IMR-90 (cell line): ENCODE data around the gene MCTP1. TPM values are rescaled to one million over a fixed set of nuclear protein-coding genes. Genes with fewer than 3 reads are reported as not detected.

ENCODE experiments used
- ATAC-seq: fragments of 200-7000 bp; cut with Tn5 transposase; 2 replicates; pipeline ENCODE4 v1.9.1; 2020; ENCODE audit warnings: low read depth, mild to moderate bottlenecking, moderate library complexity
- BruUV-seq: library from RNA; stranded (reverse); fragments of 400-500 nt; replicated peaks from 2 replicates; lab custom pipeline; 2021; lab: Mats Ljungman, UMichigan
- CTCF ChIA-PET: fragments of 300-600 bp; formaldehyde crosslinking; extraction: SDS; loops from one replicate; lab custom pipeline; 2021; ENCODE audit warnings: antibody characterized with exemption; lab: Yijun Ruan, JAX
- POLR2A ChIA-PET: fragments of 300-600 bp; sonication (Branson Sonifier 250); formaldehyde crosslinking; loops from one replicate; lab custom pipeline; 2022; ENCODE audit warnings: antibody characterized with exemption; ENCODE audit not compliant: unreplicated experiment; lab: Charles Lee
- DNase-seq: peaks from one replicate; pipeline ENCODE4 v3.0.0; 2013
- H2AFZ ChIP-seq: replicated peaks from 2 replicates; pipeline ENCODE3; 2013; ENCODE audit warnings: low read length, mild to moderate bottlenecking; ENCODE audit not compliant: poor library complexity
- H2AK5ac ChIP-seq: 2 replicates; pipeline ENCODE4 v1.6.1; 2013; ENCODE audit warnings: low read depth, low read length, inconsistent platforms
- H2AK9ac ChIP-seq: replicated peaks from 2 replicates; pipeline ENCODE3; 2013; ENCODE audit warnings: mild to moderate bottlenecking, low read depth, low read length, moderate library complexity; ENCODE audit not compliant: poor library complexity
- H2BK120ac ChIP-seq: 2 replicates; pipeline ENCODE4 v1.6.1; 2013; ENCODE audit warnings: low read depth, low read length, inconsistent platforms
- H2BK15ac ChIP-seq: 3 replicates; pipeline ENCODE4 v1.6.1; 2013; ENCODE audit warnings: low read depth, low read length, inconsistent platforms
- H2BK20ac ChIP-seq: 2 replicates; pipeline ENCODE4 v1.6.1; 2013; ENCODE audit warnings: low read depth, mild to moderate bottlenecking, inconsistent platforms, low read length, moderate library complexity
- H2BK5ac ChIP-seq: 2 replicates; pipeline ENCODE4 v1.6.1; 2013; ENCODE audit warnings: mild to moderate bottlenecking, low read depth, low read length, inconsistent platforms; ENCODE audit not compliant: poor library complexity, severe bottlenecking
- H3K14ac ChIP-seq: replicated peaks from 2 replicates; pipeline ENCODE4 v1.6.1; 2013; ENCODE audit warnings: low read depth, low read length, inconsistent platforms
- H3K18ac ChIP-seq: 2 replicates; pipeline ENCODE4 v1.6.1; 2013; ENCODE audit warnings: low read depth, low read length, control low read depth
- H3K23ac ChIP-seq: 2 replicates; pipeline ENCODE4 v1.6.1; 2013; ENCODE audit warnings: low read depth, low read length, inconsistent platforms
- H3K27ac ChIP-seq: 2 replicates; pipeline ENCODE4 v1.5.1; 2013; ENCODE audit warnings: mild to moderate bottlenecking, control low read depth, low read length; ENCODE audit not compliant: insufficient read depth
- H3K27me3 ChIP-seq: 2 replicates; pipeline ENCODE4 v1.6.1; 2013; ENCODE audit warnings: low read length; ENCODE audit not compliant: control insufficient read depth, insufficient read depth
- H3K36me3 ChIP-seq: 2 replicates; pipeline ENCODE4 v1.6.1; 2013; ENCODE audit warnings: low read length, mixed read lengths; ENCODE audit not compliant: control insufficient read depth, insufficient read depth
- H3K4ac ChIP-seq: 2 replicates; pipeline ENCODE4 v1.6.1; 2013; ENCODE audit warnings: low read depth, low read length, inconsistent platforms
- H3K4me1 ChIP-seq: 2 replicates; pipeline ENCODE4 v1.6.1; 2013; ENCODE audit warnings: low read length, mixed read lengths; ENCODE audit not compliant: control insufficient read depth, insufficient read depth
- H3K4me2 ChIP-seq: 2 replicates; pipeline ENCODE4 v1.6.1; 2013; ENCODE audit warnings: low read depth, mild to moderate bottlenecking, control low read depth, low read length, moderate library complexity
- H3K4me3 ChIP-seq: 2 replicates; pipeline ENCODE4 v1.5.1; 2013; ENCODE audit warnings: low read depth, mild to moderate bottlenecking, control low read depth, low read length, moderate library complexity; ENCODE audit not compliant: insufficient read depth
- H3K56ac ChIP-seq: 2 replicates; pipeline ENCODE4 v1.6.1; 2013; ENCODE audit warnings: low read length, inconsistent platforms; ENCODE audit not compliant: insufficient read depth; ENCODE audit errors: extremely low read depth
- H3K79me1 ChIP-seq, 2 experiments: 2 replicates each; pipeline ENCODE4 v1.6.1; 2013; ENCODE audit warnings: low read length in 2 of 2, inconsistent platforms in 1 of 2, low read depth in 1 of 2
- H3K9ac ChIP-seq: 2 replicates; pipeline ENCODE4 v1.6.1; 2013; ENCODE audit warnings: low read depth, low read length, control low read depth
- H3K9me1 ChIP-seq: 2 replicates; pipeline ENCODE4 v1.6.1; 2013; ENCODE audit warnings: low read length, inconsistent platforms; ENCODE audit not compliant: insufficient read depth
- H3K9me3 ChIP-seq: 2 replicates; pipeline ENCODE4 v1.6.1; 2013; ENCODE audit warnings: low read length; ENCODE audit not compliant: control insufficient read depth, insufficient read depth
- H4K20me1 ChIP-seq: 2 replicates; pipeline ENCODE4 v1.6.1; 2013; ENCODE audit warnings: low read length, inconsistent platforms; ENCODE audit not compliant: insufficient read depth
- H4K5ac ChIP-seq: 2 replicates; pipeline ENCODE4 v1.6.1; 2013; ENCODE audit warnings: mild to moderate bottlenecking, low read depth, low read length, control low read depth
- H4K8ac ChIP-seq, 2 experiments: 2 replicates each; pipeline ENCODE4 v1.6.1; 2013; ENCODE audit warnings: low read depth in 2 of 2, low read length in 2 of 2, control low read depth in 1 of 2, inconsistent platforms in 1 of 2
- H4K91ac ChIP-seq: 2 replicates; pipeline ENCODE4 v1.6.1; 2013; ENCODE audit warnings: low read depth, low read length, inconsistent platforms; ENCODE audit not compliant: insufficient read depth
- BHLHE40 ChIP-seq: fragments of 150-350 bp; IDR thresholded peaks from 2 replicates; pipeline ENCODE4 v1.6.1; 2016; ENCODE audit warnings: mild to moderate bottlenecking, low read depth, low read length
- CEBPB ChIP-seq: IDR thresholded peaks from 2 replicates; pipeline ENCODE4 v1.6.1; 2012; ENCODE audit warnings: low read depth, low read length, improper control_type of control experiment
- FOS ChIP-seq: fragments of 150-350 bp; IDR thresholded peaks from 2 replicates; pipeline ENCODE4 v1.6.1; 2016; ENCODE audit warnings: low read depth, low read length
- NFE2L2 ChIP-seq: fragments of 150-350 bp; IDR thresholded peaks from 2 replicates; pipeline ENCODE4 v1.6.1; 2016; ENCODE audit warnings: low read depth, mild to moderate bottlenecking, low read length
- POLR2A ChIP-seq: IDR thresholded peaks from 2 replicates; pipeline ENCODE4 v1.6.1; 2012; ENCODE audit warnings: mild to moderate bottlenecking, low read depth, low read length
- RAD21 ChIP-seq: IDR thresholded peaks from 2 replicates; pipeline ENCODE4 v1.6.1; 2012; ENCODE audit warnings: low read length, improper control_type of control experiment
- RCOR1 ChIP-seq: IDR thresholded peaks from 2 replicates; pipeline ENCODE4 v1.6.1; 2012; ENCODE audit warnings: mild to moderate bottlenecking, low read length, improper control_type of control experiment; ENCODE audit not compliant: insufficient replicate concordance
- RFX5 ChIP-seq: IDR thresholded peaks from 2 replicates; pipeline ENCODE4 v1.8.0; 2012; ENCODE audit warnings: low read depth, mild to moderate bottlenecking, low read length, moderate library complexity
- WGBS, 2 experiments: methylation state at CpG; one replicate each; pipeline versions ENCODE4 v1.1.5 to v1.1.7; 2013; ENCODE audit warnings: missing lambda C conversion rate in 2 of 2; ENCODE audit not compliant: insufficient read length in 1 of 2; ENCODE audit errors: extremely low coverage in 2 of 2; 5-methylcytosine and 5-hydroxymethylcytosine counted together
- dilution Hi-C: fragments of 300-500 bp; cut with HindIII; formaldehyde crosslinking; loops from one replicate; pipeline ENCODE4 v1.14.3; 2018; ENCODE audit warnings: low sequenced_read_pairs; ENCODE audit not compliant: unreplicated experiment
- in situ Hi-C: fragments of 300-500 bp; cut with MboI; formaldehyde crosslinking; loops from 3 replicates; pipeline ENCODE4 v1.14.3; 2019; ENCODE audit warnings: low sequenced_read_pairs, inconsistent platforms, mixed read lengths
- intact Hi-C: fragments of 100-400 bp; cut with micrococcal nuclease; formaldehyde crosslinking; loops from 2 replicates; pipeline ENCODE4 v1.10.0; 2022
- polyA plus RNA-seq, 3 experiments: library from polyadenylated mRNA; depleted of rRNA; stranded (reverse); fragments of >200 nt; gene quantifications; 2 replicates each; pipeline ENCODE4 v1.2.3, GENCODE V29; 2012; ENCODE audit warnings: low replicate concordance in 1 of 3
- total RNA-seq: library from RNA; depleted of rRNA; stranded (reverse); fragments of >200 nt; gene quantifications from 2 replicates; pipeline ENCODE4 v1.2.3, GENCODE V29; 2012

MCTP1 gene
- total and polyA plus RNA-seq, 2 of the 4 experiments (the other 2 are of a cell fraction), result 0.21 TPM; not detected in 1

DNA sequence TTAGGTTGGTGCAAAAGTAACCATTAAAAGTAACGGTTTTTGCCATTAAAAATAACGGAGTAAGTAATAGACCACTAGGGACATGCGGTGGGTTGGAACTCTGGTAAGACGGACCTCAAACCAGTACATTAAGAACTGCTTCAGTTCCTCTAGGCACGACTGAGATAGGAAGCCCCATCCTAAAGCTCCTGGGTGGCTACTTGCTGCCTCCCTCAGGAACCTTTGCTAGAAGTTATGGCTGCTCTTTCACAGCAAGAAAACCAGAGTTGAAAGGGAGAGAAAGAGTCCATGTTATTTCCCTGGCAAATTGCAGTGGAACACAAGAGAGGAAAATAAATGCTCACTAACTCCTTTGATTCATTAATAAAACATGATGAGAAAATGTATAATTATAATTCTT, 47.6 kb downstream of the MCTP1 start:
- dilution Hi-C loops, result no loop called here
- H3K4ac ChIP-seq, result no peak overlapping the region
- H2BK120ac ChIP-seq, result no peak overlapping the region
- ATAC-seq (no peak), DNase-seq (no peak)
- no peak for TF ChIP-seq NFE2L2
- no peak for TF ChIP-seq RAD21
- no peak for TF ChIP-seq POLR2A
- TF ChIP-seq RFX5, result no peak
- TF ChIP-seq FOS, result no peak
- TF ChIP-seq BHLHE40, result no peak
- TF ChIP-seq CEBPB, result no peak
- TF ChIP-seq RCOR1, result no peak
- no CpG with 5 or more reads among the region's 5 CpGs for WGBS, 2 experiments
- no peak overlapping the region for H3K27ac ChIP-seq
- no peak overlapping the region for H4K91ac ChIP-seq
- H3K18ac ChIP-seq, result no peak overlapping the region
- no peak overlapping the region for H3K14ac ChIP-seq
- no peak overlapping the region for H3K4me3 ChIP-seq
- no peaks in the 10 kb centered on the region for H3K79me1 ChIP-seq
- H3K56ac ChIP-seq, result no peak overlapping the region
- H2AK5ac ChIP-seq, result no peak overlapping the region
- CTCF ChIA-PET, result no interaction called here
- no peak overlapping the region for H4K5ac ChIP-seq
- no peak overlapping the region for H3K4me2 ChIP-seq
- no peak overlapping the region for H2BK15ac ChIP-seq
- no peak overlapping the region for H2AK9ac ChIP-seq
- no peaks in the 10 kb centered on the region for H3K4me1 ChIP-seq
- intact Hi-C loops, result no loop called here
- no peak overlapping the region for H2AFZ ChIP-seq
- no peaks in the 10 kb centered on the region for H4K20me1 ChIP-seq
- in situ Hi-C loops, result no loop called here
- H3K23ac ChIP-seq, result no peak overlapping the region
- H4K8ac ChIP-seq, result no peak overlapping the region
- no peak overlapping the region for H2BK5ac ChIP-seq
- POLR2A ChIA-PET, result no interaction called here
- H2BK20ac ChIP-seq, result no peak overlapping the region
- no peak overlapping the region for H3K9ac ChIP-seq
- H3K36me3 ChIP-seq, result no peaks in the 10 kb centered on the region
- H3K9me1 ChIP-seq, result no peaks in the 10 kb centered on the region
- no TSS peak for BruUV-seq
- H3K9me3 ChIP-seq, result no peaks in the 10 kb centered on the region
- H3K27me3 ChIP-seq, result no peaks in the 10 kb centered on the region
